ENCODE data around the gene UPK1B. TPM values are rescaled to one million over a fixed set of nuclear protein-coding genes. Genes with fewer than 3 reads are reported as not detected.

UPK1B gene
- total RNA-seq, 2 experiments from 2014 or later = 0.21 TPM; not detected in 1

DNA sequence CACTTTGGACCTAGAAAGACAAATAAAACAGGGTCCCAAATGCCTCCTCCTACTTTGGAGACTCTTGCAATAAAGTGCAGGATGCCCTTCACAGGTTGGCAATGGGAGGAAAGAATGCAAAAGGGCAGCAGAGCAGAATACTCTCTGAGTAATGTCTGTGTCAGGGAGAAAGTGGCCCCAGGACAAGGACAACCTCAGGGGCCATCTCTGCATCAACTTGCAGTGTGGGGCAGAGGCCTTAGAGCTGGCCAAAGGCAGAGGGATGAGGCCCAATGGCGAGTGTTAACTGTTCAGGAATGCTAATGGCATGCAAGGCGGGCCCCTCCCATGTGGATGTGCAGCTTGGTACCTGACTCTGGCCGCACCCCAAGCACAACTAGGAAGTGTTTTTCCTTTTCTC is 8.4 kb downstream of the UPK1B start:
- Mint-ChIP-seq H3K9me3 (no peaks in the 10 kb centered on the region), H3K27ac (no peak overlapping the region), H3K4me3 (no peak overlapping the region), H3K27me3 (ENCODE audit: low read depth) (peaks cover 2% of the 10 kb centered on the region), H3K4me1 (ENCODE audit: low read depth) (peaks cover 3% of the 10 kb centered on the region), H3K36me3 (ENCODE audit: low read depth) (no peaks in the 10 kb centered on the region)
- intact Hi-C loops (cut with micrococcal nuclease) = no loop called here
- no peak for DNase-seq
- CTCF ChIA-PET = interaction anchor here (1.0 kb wide), 1 partner anchor 171 kb away, joined by 3 read pairs; no protein-coding TSS in a partner anchor

DNA sequence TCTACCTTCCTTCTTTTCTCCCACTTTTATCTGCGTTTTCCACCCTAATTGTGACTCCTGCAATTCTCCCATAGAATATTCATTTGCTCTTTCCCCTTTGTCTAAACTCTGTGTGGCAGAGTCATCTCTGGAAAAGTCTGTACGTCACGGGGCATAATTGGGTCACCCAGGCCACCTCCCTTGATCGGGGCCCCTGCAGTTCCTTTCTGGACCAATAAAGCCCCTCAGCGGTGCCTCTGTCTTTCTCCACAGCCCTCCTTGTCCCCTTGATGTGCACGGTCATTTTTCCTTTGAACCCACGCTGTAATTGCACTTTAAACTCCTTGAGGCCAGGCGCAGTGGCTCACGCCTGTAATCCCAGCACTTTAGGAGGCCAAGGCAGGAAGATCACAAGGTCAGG is 10.7 kb downstream of the UPK1B start:
- Mint-ChIP-seq H3K27me3 (ENCODE audit: low read depth) (no peaks in the 10 kb centered on the region), H3K4me3 (no peak overlapping the region), H3K9me3 (no peaks in the 10 kb centered on the region), H3K36me3 (ENCODE audit: low read depth) (no peaks in the 10 kb centered on the region), H3K27ac (no peak overlapping the region), H3K4me1 (ENCODE audit: low read depth) (peaks cover 3% of the 10 kb centered on the region)
- CTCF ChIA-PET = no interaction called here
- intact Hi-C loops (cut with micrococcal nuclease) = no loop called here
- DNase-seq = no peak

GRCh38 chr3:119184796-119185570 is 11.6 kb downstream of the UPK1B start:
- CTCF ChIA-PET = interaction anchor here (0.9 kb wide), 1 partner anchor 9 kb away, joined by 3 read pairs; no protein-coding TSS in a partner anchor
- Mint-ChIP-seq H3K27ac (no peak overlapping the region), H3K4me3 (no peak overlapping the region), H3K27me3 (ENCODE audit: low read depth) (no peaks in the 10 kb centered on the region), H3K36me3 (ENCODE audit: low read depth) (no peaks in the 10 kb centered on the region), H3K9me3 (no peaks in the 10 kb centered on the region), H3K4me1 (ENCODE audit: low read depth) (peaks cover 3% of the 10 kb centered on the region)
- DNase-seq = no peak
- intact Hi-C loops (cut with micrococcal nuclease) = no loop called here

GRCh38 chr3:119187266-119187665 is 13.9 kb downstream of the UPK1B start:
- DNase-seq = no peak
- H3K4me1 Mint-ChIP-seq (ENCODE audit: low read depth) = peaks cover 3% of the 10 kb centered on the region
- H3K27ac Mint-ChIP-seq = no peak overlapping the region
- no peak overlapping the region for H3K4me3 Mint-ChIP-seq
- H3K9me3 Mint-ChIP-seq = no peaks in the 10 kb centered on the region
- CTCF ChIA-PET = no interaction called here
- no peaks in the 10 kb centered on the region for H3K36me3 Mint-ChIP-seq (ENCODE audit: low read depth)
- no peaks in the 10 kb centered on the region for H3K27me3 Mint-ChIP-seq (ENCODE audit: low read depth)
- intact Hi-C loops (cut with micrococcal nuclease) = no loop called here

DNA sequence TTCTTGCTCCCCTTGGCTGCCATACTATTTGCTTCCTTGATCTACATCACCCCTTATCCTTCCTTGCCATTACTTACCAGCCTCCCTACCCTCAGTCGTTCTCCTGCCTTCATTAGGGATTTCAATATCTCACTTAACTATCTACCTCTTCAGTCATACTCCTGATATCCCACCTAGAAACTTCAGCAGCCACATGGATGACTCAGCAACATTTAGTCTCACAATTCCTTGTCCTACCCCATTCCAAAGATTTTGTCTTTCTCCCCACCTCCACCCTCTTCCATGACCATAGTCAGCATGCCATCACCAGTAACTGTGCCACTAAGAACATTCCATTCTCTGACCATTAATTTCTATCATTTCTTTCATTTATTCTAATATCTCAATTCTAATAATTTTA is 18.4 kb downstream of the UPK1B start:
- Mint-ChIP-seq H3K4me1 (ENCODE audit: low read depth) (no peaks in the 10 kb centered on the region), H3K27ac (no peak overlapping the region)

GRCh38 chr3:119194237-119195150 is 21.1 kb downstream of the UPK1B start:
- H3K4me3 Mint-ChIP-seq = no peak overlapping the region
- no peak for DNase-seq
- intact Hi-C loops (cut with micrococcal nuclease) = no loop called here
- no peaks in the 10 kb centered on the region for H3K4me1 Mint-ChIP-seq (ENCODE audit: low read depth)
- H3K36me3 Mint-ChIP-seq (ENCODE audit: low read depth) = no peaks in the 10 kb centered on the region
- CTCF ChIA-PET = no interaction called here
- H3K27me3 Mint-ChIP-seq (ENCODE audit: low read depth) = no peaks in the 10 kb centered on the region
- H3K27ac Mint-ChIP-seq = no peak overlapping the region
- H3K9me3 Mint-ChIP-seq = no peaks in the 10 kb centered on the region

More for the DNA sequence above, 18.4 kb downstream of the UPK1B start:
- Mint-ChIP-seq H3K9me3 (no peaks in the 10 kb centered on the region), H3K4me3 (no peak overlapping the region), H3K27me3 (ENCODE audit: low read depth) (no peaks in the 10 kb centered on the region), H3K36me3 (ENCODE audit: low read depth) (no peaks in the 10 kb centered on the region)
- intact Hi-C loops (cut with micrococcal nuclease) = no loop called here
- CTCF ChIA-PET = no interaction called here
- DNase-seq = no peak

GRCh38 chr3:119195151-119195476 is 21.7 kb downstream of the UPK1B start:
- no peaks in the 10 kb centered on the region for H3K36me3 Mint-ChIP-seq (ENCODE audit: low read depth)
- no peak overlapping the region for H3K27ac Mint-ChIP-seq
- no peaks in the 10 kb centered on the region for H3K27me3 Mint-ChIP-seq (ENCODE audit: low read depth)
- H3K4me1 Mint-ChIP-seq (ENCODE audit: low read depth) = no peaks in the 10 kb centered on the region
- CTCF ChIA-PET = no interaction called here
- intact Hi-C loops (cut with micrococcal nuclease) = no loop called here
- no peak overlapping the region for H3K4me3 Mint-ChIP-seq
- H3K9me3 Mint-ChIP-seq = no peaks in the 10 kb centered on the region
- DNase-seq = no peak

DNA sequence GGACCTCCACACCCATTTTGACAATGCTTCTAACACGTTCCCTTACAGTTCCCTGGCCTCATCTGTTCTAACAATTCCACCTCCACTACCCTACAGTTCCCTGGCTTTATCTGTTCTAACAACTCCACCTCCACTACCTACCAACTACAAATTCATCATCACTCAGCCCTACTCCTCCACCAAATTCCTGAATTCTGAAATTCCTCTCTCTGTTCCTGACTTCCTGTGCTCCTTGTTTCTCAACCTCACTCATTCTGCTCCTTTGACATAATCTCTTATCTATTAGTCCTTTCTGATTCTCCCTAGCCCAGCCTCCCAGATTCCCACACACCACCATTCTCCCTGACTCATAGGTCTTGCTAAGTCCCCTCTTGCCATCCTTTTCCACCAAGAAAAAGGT is 22.5 kb downstream of the UPK1B start:
- Mint-ChIP-seq H3K27ac (no peak overlapping the region), H3K36me3 (ENCODE audit: low read depth) (no peaks in the 10 kb centered on the region), H3K4me1 (ENCODE audit: low read depth) (no peaks in the 10 kb centered on the region), H3K4me3 (no peak overlapping the region), H3K9me3 (no peaks in the 10 kb centered on the region), H3K27me3 (ENCODE audit: low read depth) (no peaks in the 10 kb centered on the region)
- DNase-seq = no peak
- intact Hi-C loops (cut with micrococcal nuclease) = no loop called here
- CTCF ChIA-PET = interaction anchor here (0.9 kb wide), 1 partner anchor 45 kb away, joined by 3 read pairs; the partner anchor contains the start of gene B4GALT4

DNA sequence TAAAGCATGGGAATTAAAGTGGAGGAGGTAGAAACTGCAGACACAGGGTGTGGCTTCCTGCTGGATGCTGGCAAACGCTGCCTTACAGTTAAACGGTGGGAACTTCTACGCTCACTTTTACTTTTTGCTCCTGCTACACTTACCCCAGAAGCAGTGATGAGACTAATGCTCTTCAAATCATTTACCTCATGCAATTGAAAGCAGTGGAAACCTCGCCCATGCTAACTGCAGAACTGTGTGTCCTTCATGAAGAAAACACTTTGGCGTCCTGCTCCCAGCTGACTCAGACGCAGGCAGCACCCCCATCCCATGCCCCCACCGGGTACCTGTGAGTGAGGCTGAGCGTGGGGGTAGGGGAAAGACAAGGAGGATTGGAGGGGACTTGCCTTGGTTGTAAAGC is 31.8 kb downstream of the UPK1B start:
- no peak overlapping the region for H3K27ac Mint-ChIP-seq
- intact Hi-C loops (cut with micrococcal nuclease) = no loop called here
- no peaks in the 10 kb centered on the region for H3K9me3 Mint-ChIP-seq
- H3K4me3 Mint-ChIP-seq = peak overlapping the region; percentile 13
- H3K4me1 Mint-ChIP-seq (ENCODE audit: low read depth) = peaks cover 53% of the 10 kb centered on the region
- CTCF ChIA-PET = interaction anchor here (4.2 kb wide), 1 partner anchor 36 kb away, joined by 19 read pairs; the partner anchor contains the start of gene B4GALT4
- H3K27me3 Mint-ChIP-seq (ENCODE audit: low read depth) = no peaks in the 10 kb centered on the region
- no peak for DNase-seq
- H3K36me3 Mint-ChIP-seq (ENCODE audit: low read depth) = peaks cover 11% of the 10 kb centered on the region

DNA sequence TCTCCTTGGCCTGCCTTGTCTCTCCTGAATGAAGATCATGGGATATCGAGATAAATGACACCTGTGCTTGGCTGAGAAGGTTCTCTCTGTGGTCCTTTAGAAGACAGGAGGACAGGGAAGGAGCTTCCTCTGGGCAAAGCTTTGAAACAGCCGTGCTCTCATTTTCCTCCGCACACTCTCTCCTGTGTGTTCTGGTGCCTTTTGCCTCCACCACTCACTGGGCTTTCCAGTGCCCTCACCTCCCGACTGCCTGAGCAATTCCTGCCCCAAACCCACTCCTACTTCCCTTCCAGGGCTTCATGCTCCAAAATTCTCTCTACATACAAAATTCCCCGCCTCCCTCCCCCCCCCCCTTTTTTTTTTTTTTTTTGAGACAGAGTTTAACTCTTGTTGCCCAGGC is 32.3 kb downstream of the UPK1B start:
- Mint-ChIP-seq H3K27ac (no peak overlapping the region), H3K9me3 (no peaks in the 10 kb centered on the region), H3K27me3 (ENCODE audit: low read depth) (no peaks in the 10 kb centered on the region), H3K4me3 (no peak overlapping the region), H3K36me3 (ENCODE audit: low read depth) (peaks cover 16% of the 10 kb centered on the region), H3K4me1 (ENCODE audit: low read depth) (peaks cover 56% of the 10 kb centered on the region)
- intact Hi-C loops (cut with micrococcal nuclease) = no loop called here
- no peak for DNase-seq
- CTCF ChIA-PET = interaction anchor here (4.2 kb wide), 1 partner anchor 36 kb away, joined by 19 read pairs; the partner anchor contains the start of gene B4GALT4

DNA sequence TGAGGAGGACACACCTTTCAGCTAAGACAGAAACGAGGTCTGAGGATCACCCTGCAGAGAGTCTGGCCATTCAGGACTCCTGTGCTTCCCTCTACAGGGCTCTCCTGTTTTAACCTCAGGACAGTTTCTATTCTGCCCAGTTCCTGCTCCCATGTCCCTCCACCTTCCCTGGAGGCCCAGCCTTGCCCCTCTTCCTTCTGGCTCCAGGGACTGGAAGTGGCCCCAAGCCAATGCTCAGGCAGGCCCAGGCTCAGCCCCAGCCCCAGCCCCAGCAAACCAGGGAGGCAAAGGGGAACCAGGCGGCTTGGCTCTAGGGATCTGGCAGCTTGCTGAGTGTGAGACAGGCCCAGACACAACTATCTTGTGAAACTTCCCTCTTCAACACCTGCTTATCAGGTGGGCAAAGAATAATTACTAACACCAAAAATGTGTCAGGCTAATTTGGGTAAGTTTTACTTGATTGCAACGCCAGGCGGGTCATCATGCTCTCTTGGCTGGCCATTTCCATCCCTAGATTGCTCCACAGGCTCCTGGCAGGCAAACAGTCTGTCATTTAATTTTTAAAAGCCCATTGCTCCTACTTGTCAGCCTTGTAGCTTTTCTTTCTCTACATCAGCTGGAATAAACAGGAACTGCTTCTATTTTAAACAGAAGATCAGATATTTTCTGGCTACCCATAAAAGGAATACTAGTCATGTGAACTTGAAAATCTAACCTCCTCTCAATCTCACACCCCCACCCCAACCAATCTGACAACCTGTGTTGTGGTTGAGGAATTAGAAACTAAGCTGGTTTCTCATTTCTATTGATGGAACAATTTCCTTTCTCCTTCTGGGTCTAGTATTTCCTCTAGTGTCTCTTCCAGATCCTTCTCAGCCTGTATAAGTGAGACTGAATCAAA is 33.5 kb downstream of the UPK1B start:
- peak; percentile 44 for DNase-seq
- H3K4me1 Mint-ChIP-seq (ENCODE audit: low read depth) = peaks cover 56% of the 10 kb centered on the region
- no peaks in the 10 kb centered on the region for H3K27me3 Mint-ChIP-seq (ENCODE audit: low read depth)

GRCh38 chr3:119207512-119207875 is 34.1 kb downstream of the UPK1B start:
- CTCF ChIA-PET = interaction anchor here (1.6 to 4.2 kb wide), 2 partner anchors 13 to 34 kb away, joined by 3 to 19 read pairs; partner anchors contain the start of gene B4GALT4
- Mint-ChIP-seq H3K9me3 (no peaks in the 10 kb centered on the region), H3K27ac (no peak overlapping the region), H3K27me3 (ENCODE audit: low read depth) (no peaks in the 10 kb centered on the region), H3K4me3 (no peak overlapping the region), H3K4me1 (ENCODE audit: low read depth) (peaks cover 56% of the 10 kb centered on the region), H3K36me3 (ENCODE audit: low read depth) (peaks cover 26% of the 10 kb centered on the region)
- no peak for DNase-seq
- intact Hi-C loops (cut with micrococcal nuclease) = loop anchor here (1.0 kb wide), 2 partner anchors 12 to 34 kb away; no protein-coding TSS in a partner anchor

More for the DNA sequence above, 33.5 kb downstream of the UPK1B start:
- intact Hi-C loops (cut with micrococcal nuclease) = loop anchor here (1.0 kb wide), 2 partner anchors 12 to 34 kb away; no protein-coding TSS in a partner anchor
- Mint-ChIP-seq H3K36me3 (ENCODE audit: low read depth) (peaks cover 23% of the 10 kb centered on the region), H3K27ac (no peak overlapping the region), H3K9me3 (no peaks in the 10 kb centered on the region), H3K4me3 (no peak overlapping the region)
- CTCF ChIA-PET = interaction anchor here (1.6 to 4.2 kb wide), 2 partner anchors 14 to 34 kb away, joined by 3 to 19 read pairs; partner anchors contain the start of gene B4GALT4
